ENCODE data around the gene SLX9.

Gene SLX9

GRCh38 chr21:44964381-44964780, 24.6 kb downstream of the SLX9 start:
- TF ChIP-seq, protein P1, sequence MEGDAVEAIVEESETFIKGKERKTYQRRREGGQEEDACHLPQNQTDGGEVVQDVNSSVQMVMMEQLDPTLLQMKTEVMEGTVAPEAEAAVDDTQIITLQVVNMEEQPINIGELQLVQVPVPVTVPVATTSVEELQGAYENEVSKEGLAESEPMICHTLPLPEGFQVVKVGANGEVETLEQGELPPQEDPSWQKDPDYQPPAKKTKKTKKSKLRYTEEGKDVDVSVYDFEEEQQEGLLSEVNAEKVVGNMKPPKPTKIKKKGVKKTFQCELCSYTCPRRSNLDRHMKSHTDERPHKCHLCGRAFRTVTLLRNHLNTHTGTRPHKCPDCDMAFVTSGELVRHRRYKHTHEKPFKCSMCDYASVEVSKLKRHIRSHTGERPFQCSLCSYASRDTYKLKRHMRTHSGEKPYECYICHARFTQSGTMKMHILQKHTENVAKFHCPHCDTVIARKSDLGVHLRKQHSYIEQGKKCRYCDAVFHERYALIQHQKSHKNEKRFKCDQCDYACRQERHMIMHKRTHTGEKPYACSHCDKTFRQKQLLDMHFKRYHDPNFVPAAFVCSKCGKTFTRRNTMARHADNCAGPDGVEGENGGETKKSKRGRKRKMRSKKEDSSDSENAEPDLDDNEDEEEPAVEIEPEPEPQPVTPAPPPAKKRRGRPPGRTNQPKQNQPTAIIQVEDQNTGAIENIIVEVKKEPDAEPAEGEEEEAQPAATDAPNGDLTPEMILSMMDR (IDR thresholded peaks at IDR 0.05; ENCODE audit: extremely low read depth, missing control alignments), result no peak
- no peak for DNase-seq (ENCODE audit: low spot score)

- TF ChIP-seq, protein P1 (IDR thresholded peaks at IDR 0.05; ENCODE audit: extremely low read depth, missing control alignments), result no peak
- DNase-seq (ENCODE audit: low spot score), result no peak
These were observed 25.6 kb downstream of the SLX9 start for GRCh38 chr21:44965251-44966022.

GRCh38 chr21:44966135-44967081, 26.6 kb downstream of the SLX9 start:
- no peak for DNase-seq (ENCODE audit: low spot score)
- TF ChIP-seq, protein P1 (IDR thresholded peaks at IDR 0.05; ENCODE audit: extremely low read depth, missing control alignments), result no peak

GRCh38 chr21:44967082-44968047, 27.5 kb downstream of the SLX9 start:
- no peak for DNase-seq (ENCODE audit: low spot score)
- TF ChIP-seq, protein P1 (IDR thresholded peaks at IDR 0.05; ENCODE audit: extremely low read depth, missing control alignments), result no peak

GRCh38 chr21:44969066-44969670, 29.3 kb downstream of the SLX9 start:
- TF ChIP-seq, protein P1 (IDR thresholded peaks at IDR 0.05; ENCODE audit: extremely low read depth, missing control alignments), result no peak
- DNase-seq (ENCODE audit: low spot score), result no peak

DNA sequence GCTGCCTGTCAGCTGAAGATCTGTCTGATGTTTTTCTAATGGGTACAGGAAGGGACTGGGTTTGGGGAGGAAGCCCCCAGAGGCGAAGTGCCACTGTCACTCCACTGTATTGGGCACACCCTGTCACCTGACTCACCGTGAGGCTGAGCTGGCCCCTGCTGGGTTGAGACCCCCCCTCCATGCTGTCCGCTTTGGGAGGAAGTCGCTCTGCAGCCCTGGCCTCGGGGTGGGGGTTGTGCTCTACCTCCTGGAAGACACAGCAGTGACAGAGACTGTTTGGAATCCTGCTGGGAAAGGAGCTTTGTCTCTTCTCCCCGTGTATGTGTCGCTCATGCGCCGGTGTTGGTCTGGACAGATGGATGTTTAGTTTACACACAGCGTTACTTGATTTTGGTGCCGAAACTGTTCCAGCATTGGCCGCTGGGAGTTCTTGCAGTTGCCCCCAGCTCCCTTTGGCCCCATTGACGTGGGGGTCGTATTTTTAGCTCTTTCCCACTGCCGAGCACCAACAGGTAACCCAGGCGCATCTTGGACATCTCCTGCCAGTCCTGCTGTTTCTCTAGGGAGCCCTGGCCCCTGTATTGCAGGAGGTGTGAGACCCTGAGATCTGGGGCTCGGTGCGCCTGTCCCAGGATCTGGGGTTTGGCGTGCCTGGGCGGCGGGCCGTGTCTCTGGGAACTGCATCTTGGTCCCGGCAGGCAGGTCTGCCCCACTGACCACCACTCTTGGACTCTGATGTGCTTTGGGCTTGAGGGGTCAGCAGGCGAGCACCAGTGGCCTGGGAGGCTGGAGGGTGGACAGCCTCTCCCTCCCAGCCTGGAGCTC, 30.3 kb downstream of the SLX9 start:
- DNase-seq (ENCODE audit: low spot score), result no peak
- TF ChIP-seq, protein P1 (IDR thresholded peaks at IDR 0.05; ENCODE audit: extremely low read depth, missing control alignments), result no peak

All from GM20000 (cell line).